Ovary (tissue), 9 donors: ENCODE data around the gene PHF14. TPM values are rescaled to one million over a fixed set of nuclear protein-coding genes. Genes with fewer than 3 reads are reported as not detected.

Source experiments
- DNase-seq, 5 donors: peaks; one replicate each; pipeline ENCODE4 v3.0.0-alpha.2; 2019 to 2020
- H3K27ac ChIP-seq, 2 donors: fragments of 200-600 bp; one replicate each; pipeline versions ENCODE4 v1.5.1 to v1.8.0; 2019 to 2022
- H3K27me3 ChIP-seq: fragments of 200-600 bp; one replicate; pipeline ENCODE4 v1.8.0; 2022
- H3K36me3 ChIP-seq: fragments of 200-600 bp; sonication (generic); one replicate; pipeline ENCODE4 v1.5.1; 2019
- H3K4me1 ChIP-seq: one replicate; pipeline ENCODE4 v1.8.1; 2013; ENCODE audit warnings: mild to moderate bottlenecking, moderate library complexity; ENCODE audit not compliant: insufficient read depth
- H3K4me3 ChIP-seq: fragments of 200-600 bp; sonication (generic); one replicate; pipeline ENCODE4 v1.5.1; 2017
- H3K9me3 ChIP-seq, 2 donors: fragments of 200-600 bp in 1 of 2; sonication (generic) in 1 of 2; one replicate each; pipeline versions ENCODE4 v1.5.1 to v1.8.1; 2013 to 2019; ENCODE audit warnings: mild to moderate bottlenecking in 1 of 2, moderate library complexity in 1 of 2
- EP300 ChIP-seq: sonication (generic); formaldehyde crosslinking; IDR thresholded peaks from one replicate; pipeline ENCODE4 v1.6.1; 2017; ENCODE audit warnings: antibody characterized with exemption
- POLR2A ChIP-seq: fragments of 450-650 bp; IDR thresholded peaks from one replicate; pipeline ENCODE4 v1.6.1; 2017; ENCODE audit warnings: antibody characterized with exemption, mild to moderate bottlenecking, moderate library complexity
- WGBS, 3 donors: extraction: QIAGEN DNeasy Blood & Tissue Kit in 1 of 3; methylation state at CpG; one replicate each; pipeline versions ENCODE4 v1.1.5 to v1.1.7; 2013 to 2017; 5-methylcytosine and 5-hydroxymethylcytosine counted together
- intact Hi-C, 4 donors: fragments of 100-400 bp; cut with DNase I; formaldehyde crosslinking; loops; one replicate each; pipeline versions ENCODE4 v1.11.0 to v1.15.1; 2022 to 2023
- polyA plus RNA-seq, 2 donors: library from polyadenylated mRNA; stranded (reverse); fragments of 200-250 nt in 1 of 2; fragments of 350-450 nt in 1 of 2; fragmentation: Illumina TruSeq in 1 of 2; extraction: RNeasy Lipid Tissue Mini Kit (QIAGEN cat#74804) in 1 of 2; gene quantifications; one replicate each; pipeline ENCODE4 v1.2.3, GENCODE V29; 2013 to 2014
- total RNA-seq, 7 donors: library from RNA; depleted of rRNA in 2 of 7; stranded (reverse); fragments of >200 nt in 2 of 7; fragmentation: NEBNext Ultra II Directional in 3 of 7; extraction: Animal tissue kit (Norgen Biotek cat#: 25700) in 3 of 7; gene quantifications; one replicate each; pipeline versions ENCODE4 v1.1.0 to v1.2.4, GENCODE V29; 2016 to 2023
- TF ChIP-seq, protein P1 (sequence below), 3 donors: fragments of 450-650 bp in 2 of 3; fragments of 200-600 bp in 1 of 3; IDR thresholded peaks; one replicate each; pipeline versions ENCODE4 v1.5.1 to v1.8.0; 2016 to 2022; ENCODE audit warnings: antibody characterized with exemption in 3 of 3, mild to moderate bottlenecking in 1 of 3
- donor health status: DM: no; HTN: no; CAD: no; lungs with moderate emphysema.
- donor health status: DM: no; HTN: no; CAD: no.
- donor health status: Bipolar disorder and iron deficiency.
- donor health status: DM: yes; HTN: yes; CAD: no.
- donor health status: DM: no; HTN: no; CAD: no.
- donor health status: DM: yes; HTN: yes; CAD: no.

PHF14 gene
- total and polyA plus RNA-seq, 9 donors = 20.2 to 41.8 (median 32.0) TPM

- DNase-seq = no peak
- Histone ChIP-seq H3K36me3 (no peaks in the 10 kb centered on the region), H3K4me3 (no peak overlapping the region), H3K9me3 (no peaks in the 10 kb centered on the region), H3K27ac (no peak overlapping the region), H3K27me3 (no peaks in the 10 kb centered on the region), H3K4me1 (no peaks in the 10 kb centered on the region)
- intact Hi-C loops = no loop called here
- TF ChIP-seq POLR2A = no peak
- no peak for TF ChIP-seq EP300
- TF ChIP-seq, protein P1, sequence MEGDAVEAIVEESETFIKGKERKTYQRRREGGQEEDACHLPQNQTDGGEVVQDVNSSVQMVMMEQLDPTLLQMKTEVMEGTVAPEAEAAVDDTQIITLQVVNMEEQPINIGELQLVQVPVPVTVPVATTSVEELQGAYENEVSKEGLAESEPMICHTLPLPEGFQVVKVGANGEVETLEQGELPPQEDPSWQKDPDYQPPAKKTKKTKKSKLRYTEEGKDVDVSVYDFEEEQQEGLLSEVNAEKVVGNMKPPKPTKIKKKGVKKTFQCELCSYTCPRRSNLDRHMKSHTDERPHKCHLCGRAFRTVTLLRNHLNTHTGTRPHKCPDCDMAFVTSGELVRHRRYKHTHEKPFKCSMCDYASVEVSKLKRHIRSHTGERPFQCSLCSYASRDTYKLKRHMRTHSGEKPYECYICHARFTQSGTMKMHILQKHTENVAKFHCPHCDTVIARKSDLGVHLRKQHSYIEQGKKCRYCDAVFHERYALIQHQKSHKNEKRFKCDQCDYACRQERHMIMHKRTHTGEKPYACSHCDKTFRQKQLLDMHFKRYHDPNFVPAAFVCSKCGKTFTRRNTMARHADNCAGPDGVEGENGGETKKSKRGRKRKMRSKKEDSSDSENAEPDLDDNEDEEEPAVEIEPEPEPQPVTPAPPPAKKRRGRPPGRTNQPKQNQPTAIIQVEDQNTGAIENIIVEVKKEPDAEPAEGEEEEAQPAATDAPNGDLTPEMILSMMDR (IDR thresholded peaks at IDR 0.05) = no peak
These were observed 154.3 kb downstream of the PHF14 start for GRCh38 chr7:11127988-11128387.

DNA sequence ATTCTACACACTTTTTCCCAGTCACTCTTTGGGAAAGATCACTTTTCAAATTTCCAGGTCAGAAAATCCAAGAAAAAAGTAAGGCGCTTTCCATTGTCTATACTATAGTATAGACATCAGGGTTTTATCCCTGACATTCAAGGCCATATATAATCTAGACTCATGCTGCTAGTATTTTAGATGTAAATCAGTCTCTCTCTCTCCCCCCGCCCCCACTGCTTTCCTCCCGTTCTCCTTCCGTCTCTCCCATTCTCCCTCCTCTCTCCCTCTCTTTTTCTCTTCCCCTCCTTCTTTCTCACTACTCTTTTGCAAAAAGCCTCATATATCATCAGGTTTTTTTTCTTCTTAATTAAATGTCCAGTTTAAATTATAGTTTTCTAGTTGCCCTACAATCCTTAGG is 154.8 kb downstream of the PHF14 start:
- WGBS, 3 donors = 83 to 98% (median 90%) methylated on average over 4 of the region's 4 CpGs
- Histone ChIP-seq H3K9me3 (no peaks in the 10 kb centered on the region), H3K27me3 (no peaks in the 10 kb centered on the region), H3K4me1 (no peaks in the 10 kb centered on the region), H3K36me3 (no peaks in the 10 kb centered on the region), H3K27ac (no peak overlapping the region), H3K4me3 (no peak overlapping the region)
- TF ChIP-seq POLR2A (no peak), EP300 (no peak)
- TF ChIP-seq, protein P1 (IDR thresholded peaks at IDR 0.05) = no peak
- intact Hi-C loops = no loop called here
- no peak for DNase-seq

DNA sequence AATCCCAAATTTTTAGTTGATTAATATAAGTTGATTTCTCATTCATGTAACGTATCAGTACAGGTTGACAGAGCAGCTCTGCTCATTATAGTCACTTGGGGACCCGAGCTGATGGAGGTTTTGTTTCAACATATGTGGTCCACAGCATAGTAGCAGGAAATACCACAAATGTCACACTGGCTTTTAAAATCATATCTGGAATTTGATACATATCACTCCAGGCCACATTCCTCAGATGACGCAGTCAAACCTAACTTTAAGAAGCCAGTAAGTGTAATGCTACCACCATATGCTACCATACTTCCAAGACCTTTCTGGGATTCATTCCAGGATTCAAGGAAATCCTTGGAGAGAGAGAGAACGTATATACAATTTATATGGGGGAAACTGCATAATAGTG is 156.3 kb downstream of the PHF14 start:
- Histone ChIP-seq H3K27me3 (no peaks in the 10 kb centered on the region), H3K36me3 (no peaks in the 10 kb centered on the region), H3K9me3 (no peaks in the 10 kb centered on the region), H3K4me3 (no peak overlapping the region), H3K4me1 (no peaks in the 10 kb centered on the region), H3K27ac (no peak overlapping the region)
- TF ChIP-seq POLR2A = no peak
- WGBS, 3 donors = 90 to 95% (median 91%) methylated on average over 4 of the region's 4 CpGs
- intact Hi-C loops = no loop called here
- DNase-seq = no peak

DNA sequence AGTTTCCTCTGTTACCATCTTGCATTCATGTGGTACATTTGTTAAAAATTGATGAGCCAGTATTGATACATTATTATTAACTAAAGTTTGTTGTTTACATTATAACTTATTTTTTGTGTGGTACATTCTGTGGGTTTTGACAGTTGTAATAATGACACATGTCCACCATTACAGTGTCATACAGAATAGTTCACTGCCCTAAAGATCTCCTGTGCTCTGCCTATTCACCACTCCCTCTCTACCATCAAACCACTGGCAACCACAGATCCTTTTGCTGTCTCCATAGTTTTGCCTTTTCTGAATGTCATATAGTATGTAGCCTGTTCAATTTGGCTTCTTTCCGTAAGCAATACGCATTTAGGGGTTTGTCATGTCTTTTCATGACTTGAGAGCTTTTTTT is 156.9 kb downstream of the PHF14 start:
- no peaks in the 10 kb centered on the region for H3K27me3 ChIP-seq
- no peak overlapping the region for H3K27ac ChIP-seq
- no peaks in the 10 kb centered on the region for H3K4me1 ChIP-seq
- no peaks in the 10 kb centered on the region for H3K36me3 ChIP-seq
- TF ChIP-seq POLR2A (no peak), EP300 (no peak)
- TF ChIP-seq, protein P1 (IDR thresholded peaks at IDR 0.05) = no peak
- no peaks in the 10 kb centered on the region for H3K9me3 ChIP-seq
- WGBS, 3 donors = 97 to 100% (median 99%) methylated on average over 2 of the region's 2 CpGs
- intact Hi-C loops = no loop called here
- H3K4me3 ChIP-seq = no peak overlapping the region
- no peak for DNase-seq

GRCh38 chr7:11133436-11133959 is 159.8 kb downstream of the PHF14 start:
- no peak for DNase-seq
- Histone ChIP-seq H3K27ac (no peak overlapping the region), H3K4me3 (no peak overlapping the region), H3K4me1 (no peaks in the 10 kb centered on the region), H3K36me3 (no peaks in the 10 kb centered on the region), H3K27me3 (no peaks in the 10 kb centered on the region), H3K9me3 (no peaks in the 10 kb centered on the region)
- TF ChIP-seq EP300 (no peak), POLR2A (no peak)
- TF ChIP-seq, protein P1 (IDR thresholded peaks at IDR 0.05) = no peak
- 62 to 66% (median 64%) methylated on average over 1 of the region's 1 CpG for WGBS, 3 donors
- intact Hi-C loops = no loop called here
